ENCODE results near the gene PCDHA8.
"Not testable (repeated sequence)": the region's sequence is repeated elsewhere in the genome, so short reads cannot be mapped to it uniquely, and the experiment has no call there.

GRCh38 chr5:140822969-140823368 is 18.0 kb upstream of the PCDHA8 start:
- TF ChIP-seq CTCF (IDR thresholded peaks at IDR 0.05 in 4 of 5, conservative IDR thresholded peaks at IDR 0.05 in 1 of 5); POLR2A (IDR thresholded peaks at IDR 0.05): not testable (repeated sequence)
